ENCODE measurements around the gene MFGE8. TPM values are rescaled to one million over a fixed set of nuclear protein-coding genes. Genes with fewer than 3 reads are reported as not detected.

The MFGE8 gene
- total RNA-seq, 1 donor from 2014 or later: 18.3 TPM

- no peak for FAIRE-seq
- no peak for DNase-seq (ENCODE audit: low spot score in 2 of 2)
Measured at GRCh38 chr15:88920186-88920891, 7.2 kb upstream of the MFGE8 start.

GRCh38 chr15:88918738-88919137 is 5.6 kb upstream of the MFGE8 start:
- no peak for FAIRE-seq
- DNase-seq (ENCODE audit: low spot score in 2 of 2): no peak

GRCh38 chr15:88917760-88918159 is 4.6 kb upstream of the MFGE8 start:
- DNase-seq (ENCODE audit: low spot score in 2 of 2): no peak
- no peak for FAIRE-seq

- no peak for FAIRE-seq
- no peak for DNase-seq (ENCODE audit: low spot score in 2 of 2)
Measured at GRCh38 chr15:88915354-88915753, 2.2 kb upstream of the MFGE8 start.

GRCh38 chr15:88913850-88914169 is 631 bp upstream of the MFGE8 start:
- FAIRE-seq (no peak), DNase-seq (ENCODE audit: low spot score in 2 of 2) (no peak)

- FAIRE-seq: no peak
- DNase-seq (ENCODE audit: low spot score in 2 of 2): peak in 1 of 2 donors; percentile 29
Measured at GRCh38 chr15:88912500-88912921, 668 bp downstream of the MFGE8 start.

GRCh38 chr15:88911766-88912118 is 1.4 kb downstream of the MFGE8 start:
- FAIRE-seq (no peak), DNase-seq (ENCODE audit: low spot score in 2 of 2) (no peak)

- peak in 1 of 2 donors; percentile 4 for DNase-seq (ENCODE audit: low spot score in 2 of 2)
- no peak for FAIRE-seq
Measured at GRCh38 chr15:88909956-88910831, 3.0 kb downstream of the MFGE8 start.

GRCh38 chr15:88908697-88909621 is 4.2 kb downstream of the MFGE8 start:
- DNase-seq (ENCODE audit: low spot score in 2 of 2): peak in 1 of 2 donors; percentile 2
- no peak for FAIRE-seq

- FAIRE-seq: no peak
- peak in 1 of 2 donors; percentile 2 for DNase-seq (ENCODE audit: low spot score in 2 of 2)
Measured at GRCh38 chr15:88908123-88908522, 5.1 kb downstream of the MFGE8 start.

- FAIRE-seq: no peak
- peak in 1 of 2 donors; percentile 4 for DNase-seq (ENCODE audit: low spot score in 2 of 2)
Measured at GRCh38 chr15:88907111-88907510, 6.1 kb downstream of the MFGE8 start.

- DNase-seq (ENCODE audit: low spot score in 2 of 2) (peak in 1 of 2 donors; percentile 1), FAIRE-seq (no peak)
Measured at GRCh38 chr15:88906551-88906950, 6.6 kb downstream of the MFGE8 start.

GRCh38 chr15:88906130-88906529 is 7.0 kb downstream of the MFGE8 start:
- FAIRE-seq: no peak
- peak in 1 of 2 donors; percentile 0 for DNase-seq (ENCODE audit: low spot score in 2 of 2)

GRCh38 chr15:88905576-88905975 is 7.6 kb downstream of the MFGE8 start:
- FAIRE-seq (no peak), DNase-seq (ENCODE audit: low spot score in 2 of 2) (peak in 1 of 2 donors; percentile 1)

GRCh38 chr15:88904624-88905327 is 8.4 kb downstream of the MFGE8 start:
- FAIRE-seq (no peak), DNase-seq (ENCODE audit: low spot score in 2 of 2) (peak; percentile 73 to 81)

GRCh38 chr15:88904257-88904623 is 8.9 kb downstream of the MFGE8 start:
- FAIRE-seq (no peak), DNase-seq (ENCODE audit: low spot score in 2 of 2) (no peak)

- FAIRE-seq (no peak), DNase-seq (ENCODE audit: low spot score in 2 of 2) (no peak)
Measured at GRCh38 chr15:88902846-88903245, 10.3 kb downstream of the MFGE8 start.

- no peak for DNase-seq (ENCODE audit: low spot score in 2 of 2)
- FAIRE-seq: no peak
Measured at GRCh38 chr15:88902221-88902835, 10.9 kb downstream of the MFGE8 start.

- DNase-seq (ENCODE audit: low spot score in 2 of 2) (no peak), FAIRE-seq (no peak)
Measured at GRCh38 chr15:88901508-88902220, 11.5 kb downstream of the MFGE8 start.

Data from frontal cortex (tissue), 4 donors.